ENCODE data around the gene C1QTNF12. TPM values are rescaled to one million over a fixed set of nuclear protein-coding genes. Genes with fewer than 3 reads are reported as not detected.
A peak's percentile ranks its signal among the peaks of the same experiment; 100 is the strongest.

The C1QTNF12 gene
- total RNA-seq, 2 experiments from 2014 or later = 3.4 to 4.8 TPM

- Mint-ChIP-seq H3K27me3 (no peaks in the 10 kb centered on the region), H3K4me1 (ENCODE audit: low read depth) (peaks cover 34% of the 10 kb centered on the region), H3K9me3 (no peaks in the 10 kb centered on the region), H3K4me3 (peak overlapping the region; percentile 92), H3K27ac (peak overlapping the region; percentile 85), H3K36me3 (ENCODE audit: low read depth) (peaks cover 24% of the 10 kb centered on the region)
- no peaks in the 10 kb centered on the region for H3K27me3 ChIP-seq (ENCODE audit: control insufficient read depth in 1 of 2, insufficient read depth in 2 of 2, low read length in 2 of 2)
- ATAC-seq (ENCODE audit: poor library complexity) (peak; percentile 4), DNase-seq (peak in 1 of 14 experiments; percentile 52)
- TF ChIP-seq, protein P1, sequence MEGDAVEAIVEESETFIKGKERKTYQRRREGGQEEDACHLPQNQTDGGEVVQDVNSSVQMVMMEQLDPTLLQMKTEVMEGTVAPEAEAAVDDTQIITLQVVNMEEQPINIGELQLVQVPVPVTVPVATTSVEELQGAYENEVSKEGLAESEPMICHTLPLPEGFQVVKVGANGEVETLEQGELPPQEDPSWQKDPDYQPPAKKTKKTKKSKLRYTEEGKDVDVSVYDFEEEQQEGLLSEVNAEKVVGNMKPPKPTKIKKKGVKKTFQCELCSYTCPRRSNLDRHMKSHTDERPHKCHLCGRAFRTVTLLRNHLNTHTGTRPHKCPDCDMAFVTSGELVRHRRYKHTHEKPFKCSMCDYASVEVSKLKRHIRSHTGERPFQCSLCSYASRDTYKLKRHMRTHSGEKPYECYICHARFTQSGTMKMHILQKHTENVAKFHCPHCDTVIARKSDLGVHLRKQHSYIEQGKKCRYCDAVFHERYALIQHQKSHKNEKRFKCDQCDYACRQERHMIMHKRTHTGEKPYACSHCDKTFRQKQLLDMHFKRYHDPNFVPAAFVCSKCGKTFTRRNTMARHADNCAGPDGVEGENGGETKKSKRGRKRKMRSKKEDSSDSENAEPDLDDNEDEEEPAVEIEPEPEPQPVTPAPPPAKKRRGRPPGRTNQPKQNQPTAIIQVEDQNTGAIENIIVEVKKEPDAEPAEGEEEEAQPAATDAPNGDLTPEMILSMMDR (IDR thresholded peaks at IDR 0.05) = no peak
- H3K27ac ChIP-seq (ENCODE audit: low read depth in 1 of 2, low read length in 2 of 2) = peak overlapping the region in 1 of 2 donors; percentile 29
- peak overlapping the region; percentile 92 for H3K4me3 ChIP-seq (ENCODE audit: low read length)
- H3K36me3 ChIP-seq (ENCODE audit: insufficient read depth, low read length) = peaks cover 11% of the 10 kb centered on the region
- peaks cover 47% of the 10 kb centered on the region for H3K4me1 ChIP-seq (ENCODE audit: insufficient read depth, low read length)
- H3K9me3 ChIP-seq (ENCODE audit: control insufficient read depth in 1 of 2, insufficient read depth in 1 of 2, low read length in 2 of 2) = no peaks in the 10 kb centered on the region
- CTCF ChIA-PET = interaction anchor here (1.0 to 1.4 kb wide), 2 partner anchors 13 to 151 kb away, joined by 3 read pairs; no protein-coding TSS in a partner anchor
- POLR2A ChIA-PET = interaction anchor here (0.8 to 2.1 kb wide), 4 partner anchors 65 to 135 kb away, joined by 3 to 8 read pairs (median 3); partner anchors contain the start of genes AURKAIP1 and CCNL2
- intact Hi-C loops (cut with DNase I, micrococcal nuclease) = loop anchor here in 1 of 2 experiments (1.0 to 5.0 kb wide), 3 partner anchors 42 to 124 kb away; partner anchors contain the start of genes CCNL2, CPTP and INTS11
Observed at GRCh38 chr1:1273209-1273511, 26.6 kb upstream of the C1QTNF12 start.

DNA sequence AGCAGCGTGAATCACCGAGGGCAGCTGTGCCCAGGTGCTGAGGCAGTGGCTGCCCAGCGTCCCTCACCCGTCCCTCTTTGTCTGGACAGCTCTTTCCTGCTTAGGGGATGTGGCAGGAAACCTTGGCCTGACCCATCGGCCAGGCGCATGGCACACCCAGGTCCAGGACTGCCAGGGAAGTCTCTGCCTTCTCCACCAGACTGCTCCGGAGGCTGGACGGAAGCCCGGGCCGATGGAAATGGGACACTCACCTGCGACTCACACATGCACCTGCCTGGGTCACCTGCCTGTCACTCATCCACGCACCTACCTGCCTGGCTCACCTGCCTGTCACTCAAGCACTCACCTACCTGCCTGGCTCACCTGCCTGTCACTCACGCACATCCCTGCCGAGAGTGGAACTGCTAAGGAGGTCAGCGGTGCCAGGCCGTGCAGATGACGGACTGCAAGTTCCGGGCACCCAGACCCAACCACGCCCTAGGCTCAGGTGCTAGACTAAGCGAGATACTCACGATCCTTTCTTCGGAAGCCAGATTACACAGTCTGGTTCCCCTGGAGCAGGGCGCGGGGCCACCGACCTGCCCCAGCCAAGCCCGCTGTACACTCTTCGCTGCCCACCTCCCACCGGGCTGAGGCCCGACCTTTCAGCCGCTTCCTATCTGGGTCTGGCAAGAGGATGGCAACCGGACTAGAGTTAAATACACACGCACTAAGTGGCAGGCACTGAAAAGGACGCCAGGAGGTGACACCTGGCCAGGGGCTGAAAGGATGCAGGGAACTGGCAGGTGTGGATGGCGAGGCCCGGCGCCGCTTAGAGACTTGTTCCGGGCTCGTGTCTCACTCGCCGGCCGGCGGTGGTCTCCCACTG is 26.1 kb upstream of the C1QTNF12 start:
- H3K36me3 Mint-ChIP-seq (ENCODE audit: low read depth) = peaks cover 28% of the 10 kb centered on the region
- ChIA-PET CTCF (interaction anchor here (1.0 kb wide), 1 partner anchor 150 kb away, joined by 3 read pairs; no protein-coding TSS in a partner anchor), POLR2A (interaction anchor here (0.8 to 2.1 kb wide), 3 partner anchors 65 to 135 kb away, joined by 3 to 8 read pairs (median 3); partner anchors contain the start of gene AURKAIP1)
- H3K4me1 ChIP-seq (ENCODE audit: insufficient read depth, low read length) = peaks cover 51% of the 10 kb centered on the region
- intact Hi-C loops (cut with DNase I, micrococcal nuclease) = loop anchor here in 1 of 2 experiments (1.0 to 5.0 kb wide), 3 partner anchors 41 to 125 kb away; partner anchors contain the start of genes CCNL2, CPTP and INTS11
- peak overlapping the region; percentile 85 for H3K27ac Mint-ChIP-seq
- ATAC-seq (ENCODE audit: poor library complexity) (peak; percentile 14), DNase-seq (peak in 2 of 14 experiments; percentile 45 to 51)
- peaks cover 17% of the 10 kb centered on the region for H3K36me3 ChIP-seq (ENCODE audit: insufficient read depth, low read length)
- peak overlapping the region; percentile 92 for H3K4me3 Mint-ChIP-seq
- H3K27me3 ChIP-seq (ENCODE audit: control insufficient read depth in 1 of 2, insufficient read depth in 2 of 2, low read length in 2 of 2) = no peaks in the 10 kb centered on the region
- TF ChIP-seq, protein P1 (IDR thresholded peaks at IDR 0.05) = no peak
- H3K9me3 Mint-ChIP-seq = no peaks in the 10 kb centered on the region
- H3K27me3 Mint-ChIP-seq = no peaks in the 10 kb centered on the region
- H3K27ac ChIP-seq (ENCODE audit: low read depth in 1 of 2, low read length in 2 of 2) = peak overlapping the region in 1 of 2 donors; percentile 29
- H3K9me3 ChIP-seq (ENCODE audit: control insufficient read depth in 1 of 2, insufficient read depth in 1 of 2, low read length in 2 of 2) = no peaks in the 10 kb centered on the region
- H3K4me1 Mint-ChIP-seq (ENCODE audit: low read depth) = peaks cover 34% of the 10 kb centered on the region
- peak overlapping the region; percentile 92 for H3K4me3 ChIP-seq (ENCODE audit: low read length)

GRCh38 chr1:1270813-1271212 is 24.3 kb upstream of the C1QTNF12 start:
- ATAC-seq (ENCODE audit: poor library complexity) = no peak
- Histone ChIP-seq H3K4me1 (ENCODE audit: insufficient read depth, low read length) (peaks cover 51% of the 10 kb centered on the region), H3K4me3 (ENCODE audit: low read length) (no peak overlapping the region), H3K27me3 (ENCODE audit: control insufficient read depth in 1 of 2, insufficient read depth in 2 of 2, low read length in 2 of 2) (no peaks in the 10 kb centered on the region), H3K27ac (ENCODE audit: low read depth in 1 of 2, low read length in 2 of 2) (no peak overlapping the region), H3K9me3 (ENCODE audit: control insufficient read depth in 1 of 2, insufficient read depth in 1 of 2, low read length in 2 of 2) (no peaks in the 10 kb centered on the region), H3K36me3 (ENCODE audit: insufficient read depth, low read length) (peaks cover 25% of the 10 kb centered on the region)
- intact Hi-C loops (cut with DNase I, micrococcal nuclease) = loop anchor here in 1 of 2 experiments (5.0 kb wide), 1 partner anchor 126 kb away; the partner anchor contains the start of gene CCNL2
- CTCF ChIA-PET = no interaction called here
- peak overlapping the region; percentile 81 for H3K27ac Mint-ChIP-seq
- no peaks in the 10 kb centered on the region for H3K9me3 Mint-ChIP-seq
- POLR2A ChIA-PET = interaction anchor here (0.7 kb wide), 1 partner anchor 113 kb away, joined by 3 read pairs; no protein-coding TSS in a partner anchor
- H3K36me3 Mint-ChIP-seq (ENCODE audit: low read depth) = peaks cover 38% of the 10 kb centered on the region
- TF ChIP-seq, protein P1 (IDR thresholded peaks at IDR 0.05) = no peak
- H3K4me1 Mint-ChIP-seq (ENCODE audit: low read depth) = peaks cover 34% of the 10 kb centered on the region
- H3K27me3 Mint-ChIP-seq = no peaks in the 10 kb centered on the region
- peak overlapping the region; percentile 92 for H3K4me3 Mint-ChIP-seq
- DNase-seq = no peak

All from CD4-positive, alpha-beta T cell (primary cell).